Cerebellar nuclear complex (tissue), 1 donor: Measurements from ENCODE around the gene METTL25B.

Experiments used
- DNase-seq, 2 experiments: peaks; one replicate each; lab custom pipeline; 2025; lab: John Stamatoyannopoulos, UW

METTL25B gene

GRCh38 chr1:156700736-156701531, 27.3 kb upstream of the METTL25B start:
- no peak for DNase-seq

GRCh38 chr1:156703336-156703735, 24.9 kb upstream of the METTL25B start:
- DNase-seq: no peak

DNA sequence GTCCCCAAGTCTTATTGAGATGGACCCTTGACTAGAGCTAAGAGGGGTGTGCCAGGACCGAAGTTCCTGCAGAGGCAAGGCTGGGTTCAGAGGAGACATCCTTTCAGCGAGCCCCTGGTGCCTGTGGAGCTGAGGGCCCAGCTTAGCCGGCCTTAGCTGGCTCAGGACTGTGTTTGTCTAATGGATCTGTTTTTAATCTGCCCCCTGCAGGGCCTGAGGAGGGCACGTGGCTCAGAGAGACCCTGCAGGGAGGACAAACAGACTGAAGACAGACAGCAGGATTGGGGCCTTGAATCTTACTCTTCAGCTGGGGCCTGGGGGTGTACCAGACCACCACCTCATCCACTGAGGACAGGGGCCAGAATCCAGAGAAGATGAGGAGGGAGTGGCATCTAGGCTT, 24.5 kb upstream of the METTL25B start:
- no peak for DNase-seq

- DNase-seq: no peak
Observed at GRCh38 chr1:156704166-156704711, 24.0 kb upstream of the METTL25B start.

GRCh38 chr1:156704930-156705320, 23.3 kb upstream of the METTL25B start:
- no peak for DNase-seq

DNA sequence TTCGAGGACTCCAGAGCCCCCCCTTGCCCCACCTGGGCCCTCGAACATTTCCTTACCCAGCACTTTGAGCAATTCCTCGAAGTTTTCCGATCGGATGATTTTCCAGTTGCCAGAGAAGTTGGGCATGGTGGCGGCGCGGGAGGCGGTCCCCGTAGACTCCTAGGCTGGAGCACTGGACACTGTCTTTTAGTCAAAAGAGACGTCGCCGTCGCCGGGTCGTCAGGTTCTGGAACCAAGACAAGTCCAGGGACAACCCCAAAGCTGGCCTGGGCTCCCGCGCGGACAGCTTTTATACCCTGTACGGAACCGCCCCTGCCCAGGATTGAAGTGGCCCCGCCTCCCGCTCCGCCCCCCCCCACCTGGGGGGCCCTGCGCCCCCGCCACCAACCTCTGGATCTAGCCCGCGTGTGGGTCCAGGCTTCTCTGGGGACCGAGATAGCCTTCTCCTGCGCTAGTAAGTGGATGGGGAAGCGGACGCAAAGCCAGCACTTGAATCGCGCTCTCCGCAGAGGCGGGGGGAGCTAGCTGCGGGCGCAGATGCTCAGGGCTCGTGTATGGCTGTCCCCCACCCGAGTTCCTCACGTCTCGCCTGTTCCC, 22.9 kb upstream of the METTL25B start, which contains the start of gene CRABP2:
CRABP2 (minus strand) TSS at position 263 of the 597 bp plus-strand sequence; CDS start at position 126, 137 bp downstream.
- no peak for DNase-seq

GRCh38 chr1:156705918-156706656, 22.2 kb upstream of the METTL25B start:
- DNase-seq: no peak

DNA sequence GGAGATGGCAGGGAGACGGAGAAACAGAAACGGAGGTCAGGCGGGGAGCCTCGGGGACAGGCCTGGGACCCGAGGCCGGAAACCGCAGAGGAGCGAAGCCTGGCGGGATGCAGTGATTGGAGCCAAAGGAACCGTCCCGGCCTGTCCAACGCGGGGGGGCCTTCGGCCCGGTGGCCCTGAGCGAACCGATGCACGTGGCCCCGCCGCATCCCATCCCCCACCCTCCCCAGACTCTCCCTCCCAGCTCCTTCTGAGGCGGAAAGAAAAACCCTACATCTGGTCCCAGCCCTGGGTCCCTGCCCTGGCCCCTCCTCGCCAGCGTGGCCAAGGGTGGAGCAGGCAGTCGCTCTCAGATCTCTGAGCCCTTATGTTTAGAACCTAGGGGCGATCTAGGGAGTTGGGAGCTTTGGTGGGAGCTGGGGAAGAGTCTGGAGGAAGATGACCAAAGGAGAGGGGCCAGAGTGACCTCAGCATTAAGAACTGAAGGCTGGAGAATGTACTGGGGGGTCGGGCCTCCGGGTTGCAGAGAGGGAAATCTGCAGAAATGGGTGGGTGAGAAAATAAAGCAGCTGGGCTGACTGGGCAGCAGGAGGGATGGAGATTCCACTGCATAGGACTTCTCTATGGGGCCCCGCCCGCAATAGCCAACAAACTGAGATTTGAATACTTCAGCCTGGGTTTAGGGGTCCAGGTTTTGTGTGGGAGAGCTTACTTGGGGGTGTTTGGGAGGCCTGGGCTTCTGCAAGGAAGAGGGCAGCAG, 21.4 kb upstream of the METTL25B start:
- DNase-seq: no peak

DNA sequence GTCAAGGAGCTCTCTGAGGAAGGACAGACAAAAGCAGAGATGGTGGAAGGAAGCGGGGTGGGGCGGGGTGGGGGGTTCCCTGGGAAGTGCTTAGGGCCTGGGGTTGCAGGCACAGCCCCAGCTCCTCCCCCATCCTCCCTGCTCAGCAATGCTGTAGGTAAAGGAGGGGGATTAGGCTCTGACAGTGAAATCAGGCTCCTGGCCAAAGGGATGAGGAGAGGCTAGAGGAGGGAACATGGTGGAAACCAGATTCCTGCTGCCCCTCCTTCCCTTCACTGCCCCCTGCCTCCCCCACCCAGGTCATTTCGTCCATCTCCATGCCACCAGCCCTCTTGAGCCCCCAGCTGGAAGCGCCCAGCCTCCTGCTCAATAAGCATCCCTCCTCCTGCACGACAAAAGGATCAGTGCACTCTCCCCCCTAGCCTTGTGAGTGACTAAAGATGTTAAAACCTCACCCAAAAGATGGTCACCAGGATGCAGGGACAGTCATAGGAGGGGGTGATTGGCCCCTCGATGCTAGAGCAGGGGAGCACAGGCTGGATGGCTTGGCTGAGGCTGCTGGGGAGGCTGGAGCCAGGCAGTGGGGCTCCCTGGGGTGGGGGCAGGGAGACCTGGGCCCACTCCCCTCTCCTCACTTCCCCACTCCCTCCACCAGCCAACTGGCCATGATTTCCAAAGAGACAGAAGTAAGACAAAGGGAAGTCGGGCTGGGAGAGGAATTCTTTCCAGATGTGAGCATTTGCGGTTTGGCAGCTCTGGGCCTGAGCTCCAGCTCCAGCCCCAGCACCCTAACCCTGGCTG, 20.7 kb upstream of the METTL25B start:
- no peak for DNase-seq

GRCh38 chr1:156708218-156708661, 20.0 kb upstream of the METTL25B start:
- no peak for DNase-seq

- DNase-seq: no peak
Observed at GRCh38 chr1:156709031-156709430, 19.2 kb upstream of the METTL25B start.

- DNase-seq: no peak
Observed at GRCh38 chr1:156709757-156710489, 18.3 kb upstream of the METTL25B start.

GRCh38 chr1:156711011-156711817, 17.1 kb upstream of the METTL25B start:
- no peak for DNase-seq

- DNase-seq: no peak
Observed at GRCh38 chr1:156712626-156713025, 15.6 kb upstream of the METTL25B start.

GRCh38 chr1:156714830-156715229, 13.4 kb upstream of the METTL25B start:
- no peak for DNase-seq

DNA sequence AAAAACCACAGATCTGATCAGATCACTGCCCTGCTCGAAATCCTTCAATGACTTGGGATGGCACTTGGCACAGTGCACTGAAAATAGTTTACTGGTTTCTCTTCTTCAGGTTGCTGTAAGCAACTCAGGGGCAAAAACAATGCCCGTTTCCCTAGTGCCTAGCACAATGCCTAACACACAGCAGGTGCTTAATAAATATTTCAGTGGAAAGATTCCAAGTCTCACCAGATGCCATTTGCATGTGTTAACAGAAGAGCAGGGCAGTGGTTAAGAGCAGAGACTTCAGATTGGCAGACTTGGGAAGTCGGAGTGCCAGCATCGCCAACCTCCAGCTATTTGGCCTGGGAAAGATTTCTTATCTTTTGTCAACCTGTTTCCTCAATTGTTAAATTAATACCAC, 10.9 kb upstream of the METTL25B start:
- DNase-seq: no peak

- DNase-seq: no peak
Observed at GRCh38 chr1:156721131-156721530, 7.1 kb upstream of the METTL25B start.

DNA sequence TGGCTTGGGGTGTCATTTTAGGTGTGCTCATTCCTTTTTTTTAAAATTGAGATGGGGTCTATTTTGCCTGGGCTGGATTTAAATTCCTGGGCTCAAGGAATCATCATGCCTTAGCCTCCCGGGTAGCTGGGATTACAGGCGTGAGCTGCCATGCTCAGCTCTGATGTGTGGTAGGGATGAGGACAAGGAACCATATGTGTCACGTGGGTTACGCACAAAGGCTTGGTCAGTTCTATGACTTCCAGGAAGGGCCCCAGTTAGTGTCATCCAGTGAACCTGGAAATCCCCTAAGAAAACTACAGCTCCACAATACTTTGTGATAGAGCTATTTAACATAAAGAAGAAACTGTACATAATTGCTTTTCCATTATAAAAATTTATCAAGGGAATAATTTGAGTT, 6.7 kb upstream of the METTL25B start:
- no peak for DNase-seq

- DNase-seq: peak; percentile 22 to 66
Observed at GRCh38 chr1:156725683-156726280, 2.5 kb upstream of the METTL25B start.
